Measurements from ENCODE around the gene B4GALT2. TPM values are rescaled to one million over a fixed set of nuclear protein-coding genes. Genes with fewer than 3 reads are reported as not detected.

The B4GALT2 gene
- total and polyA plus RNA-seq, 9 of the 15 experiments (the other 6 are each of a cell fraction or from before 2014, with no cell fraction given), result 1.3 to 86.8 (median 43.8) TPM

DNA sequence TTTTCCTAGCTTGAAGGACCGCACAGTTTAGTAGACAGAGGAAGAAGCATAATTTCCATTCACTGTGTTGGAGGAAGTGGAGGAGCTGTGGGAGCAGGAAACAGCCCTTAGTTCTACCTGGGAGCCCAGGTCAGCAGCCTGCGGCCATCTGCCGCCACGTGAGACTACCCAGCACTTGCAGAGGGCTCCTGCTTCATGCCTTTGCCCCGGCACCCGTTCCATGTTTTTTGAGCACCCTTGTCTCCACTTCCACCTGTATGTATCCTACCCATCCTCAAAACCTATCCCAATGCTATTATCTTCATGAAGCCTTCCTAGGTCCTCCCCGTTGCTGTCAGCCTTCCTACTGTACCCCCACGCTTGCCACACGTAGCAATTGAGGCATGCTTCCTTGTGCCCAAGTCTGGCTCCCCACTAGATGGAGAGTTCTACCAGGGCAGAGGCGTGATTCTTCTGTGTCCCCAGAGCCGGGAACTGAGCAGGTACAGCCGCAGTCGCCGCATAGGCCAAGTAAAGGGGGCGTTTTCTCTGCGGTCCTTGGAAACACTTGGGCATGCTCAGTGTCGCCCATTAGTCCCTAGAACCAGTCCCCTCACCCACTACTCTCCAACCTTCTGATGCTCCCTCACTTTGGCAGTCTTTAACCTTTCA, 50.4 kb downstream of the B4GALT2 start (continued):
- TF ChIP-seq ZBTB2 (IDR thresholded peaks at IDR 0.05) (peak; percentile 79), NFRKB (IDR thresholded peaks at IDR 0.05; ENCODE audit: low read depth) (peak; percentile 56; the same call in 1 of the 2 replicates), POLR2A (conservative IDR thresholded peaks at IDR 0.05) (no peak), DMBX1 (CRISPR knock-in tag; IDR thresholded peaks at IDR 0.05; ENCODE audit: borderline replicate concordance) (no peak), FOXK2 (conservative IDR thresholded peaks at IDR 0.05 in 1 of 2, IDR thresholded peaks at IDR 0.05 in 1 of 2; ENCODE audit: low read depth in 2 of 2) (0 out of 4 replicates have a peak, but pooled peaks of 1 of the 2 experiments have one; percentile 60), CCNT2 (IDR thresholded peaks at IDR 0.05; ENCODE audit: borderline replicate concordance, extremely low read depth, insufficient read length, low read depth, low read length) (no peak), BCOR (IDR thresholded peaks at IDR 0.05) (peak; percentile 71), JUN (IDR thresholded peaks at IDR 0.05; ENCODE audit: borderline replicate concordance, low read depth, low read length) (no peak), JUN (CRISPR knock-in tag; IDR thresholded peaks at IDR 0.05; ENCODE audit: borderline replicate concordance) (peak; percentile 79; the same call in 1 of the 2 replicates), DIDO1 (tag; IDR thresholded peaks at IDR 0.05; ENCODE audit: low read depth) (0 out of 2 replicates have a peak, but pooled peaks have one; percentile 32), MLLT1 (IDR thresholded peaks at IDR 0.05) (peak in 1 of 2 experiments; percentile 64; a peak in 2 of 4 replicates)
- TF ChIP-seq, protein P1, sequence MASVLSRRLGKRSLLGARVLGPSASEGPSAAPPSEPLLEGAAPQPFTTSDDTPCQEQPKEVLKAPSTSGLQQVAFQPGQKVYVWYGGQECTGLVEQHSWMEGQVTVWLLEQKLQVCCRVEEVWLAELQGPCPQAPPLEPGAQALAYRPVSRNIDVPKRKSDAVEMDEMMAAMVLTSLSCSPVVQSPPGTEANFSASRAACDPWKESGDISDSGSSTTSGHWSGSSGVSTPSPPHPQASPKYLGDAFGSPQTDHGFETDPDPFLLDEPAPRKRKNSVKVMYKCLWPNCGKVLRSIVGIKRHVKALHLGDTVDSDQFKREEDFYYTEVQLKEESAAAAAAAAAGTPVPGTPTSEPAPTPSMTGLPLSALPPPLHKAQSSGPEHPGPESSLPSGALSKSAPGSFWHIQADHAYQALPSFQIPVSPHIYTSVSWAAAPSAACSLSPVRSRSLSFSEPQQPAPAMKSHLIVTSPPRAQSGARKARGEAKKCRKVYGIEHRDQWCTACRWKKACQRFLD (CRISPR knock-in tag; IDR thresholded peaks at IDR 0.05), result peak; percentile 3; the same call in 1 of the 2 replicates
- TF ChIP-seq, protein P2, sequence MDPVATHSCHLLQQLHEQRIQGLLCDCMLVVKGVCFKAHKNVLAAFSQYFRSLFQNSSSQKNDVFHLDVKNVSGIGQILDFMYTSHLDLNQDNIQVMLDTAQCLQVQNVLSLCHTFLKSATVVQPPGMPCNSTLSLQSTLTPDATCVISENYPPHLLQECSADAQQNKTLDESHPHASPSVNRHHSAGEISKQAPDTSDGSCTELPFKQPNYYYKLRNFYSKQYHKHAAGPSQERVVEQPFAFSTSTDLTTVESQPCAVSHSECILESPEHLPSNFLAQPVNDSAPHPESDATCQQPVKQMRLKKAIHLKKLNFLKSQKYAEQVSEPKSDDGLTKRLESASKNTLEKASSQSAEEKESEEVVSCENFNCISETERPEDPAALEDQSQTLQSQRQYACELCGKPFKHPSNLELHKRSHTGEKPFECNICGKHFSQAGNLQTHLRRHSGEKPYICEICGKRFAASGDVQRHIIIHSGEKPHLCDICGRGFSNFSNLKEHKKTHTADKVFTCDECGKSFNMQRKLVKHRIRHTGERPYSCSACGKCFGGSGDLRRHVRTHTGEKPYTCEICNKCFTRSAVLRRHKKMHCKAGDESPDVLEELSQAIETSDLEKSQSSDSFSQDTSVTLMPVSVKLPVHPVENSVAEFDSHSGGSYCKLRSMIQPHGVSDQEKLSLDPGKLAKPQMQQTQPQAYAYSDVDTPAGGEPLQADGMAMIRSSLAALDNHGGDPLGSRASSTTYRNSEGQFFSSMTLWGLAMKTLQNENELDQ (CRISPR knock-in tag; IDR thresholded peaks at IDR 0.05; ENCODE audit: borderline replicate concordance), result no peak

Data from K562 (cell line).